ENCODE data around the gene KCNV2.

Gene KCNV2

GRCh38 chr9:2767800-2768677, 50.7 kb downstream of the KCNV2 start:
- Histone ChIP-seq H4K20me1 (ENCODE audit: insufficient read depth, low read length) (no peaks in the 10 kb centered on the region), H3K27me3 (replicated peaks; ENCODE audit: insufficient read depth, low read length) (no peaks in the 10 kb centered on the region), H3K4me2 (ENCODE audit: low read depth, low read length) (no peak overlapping the region), H2AFZ (ENCODE audit: low read length) (no peak overlapping the region), H3K79me2 (ENCODE audit: low read length) (no peaks in the 10 kb centered on the region), H3K9ac (ENCODE audit: low read length) (no peak overlapping the region), H3K36me3 (replicated peaks; ENCODE audit: insufficient read depth, low read length) (peaks cover 4% of the 10 kb centered on the region; the same call in 1 of the 2 replicates), H3K27ac (ENCODE audit: low read length) (no peak overlapping the region), H3K4me3 (ENCODE audit: low read length) (no peak overlapping the region), H3F3A (ENCODE audit: insufficient read depth, low read length) (no peaks in the 10 kb centered on the region), H3K9me3 (replicated peaks; ENCODE audit: insufficient read depth, low read length) (no peaks in the 10 kb centered on the region), H3K4me1 (ENCODE audit: low read length) (no peaks in the 10 kb centered on the region), H3K9me2 (replicated peaks; ENCODE audit: insufficient read depth, low read length) (no peaks in the 10 kb centered on the region)
- TF ChIP-seq CTCF (IDR thresholded peaks at IDR 0.05; ENCODE audit: low read length) = no peak
- no peak for TF ChIP-seq EZH2 (optimal IDR thresholded peaks at IDR 0.05; ENCODE audit: low read depth, low read length)
- TF ChIP-seq EZH2phosphoT487 (IDR thresholded peaks at IDR 0.05; ENCODE audit: low read length) = no peak
- no peak for DNase-seq

- Histone ChIP-seq H3K27ac (ENCODE audit: low read length) (no peak overlapping the region), H3F3A (ENCODE audit: insufficient read depth, low read length) (no peaks in the 10 kb centered on the region)
These were observed 53.8 kb downstream of the KCNV2 start for GRCh38 chr9:2771087-2771486.

GRCh38 chr9:2771661-2772060, 54.4 kb downstream of the KCNV2 start:
- TF ChIP-seq EZH2 (optimal IDR thresholded peaks at IDR 0.05; ENCODE audit: low read depth, low read length) (no peak), EZH2phosphoT487 (IDR thresholded peaks at IDR 0.05; ENCODE audit: low read length) (no peak), CTCF (IDR thresholded peaks at IDR 0.05; ENCODE audit: low read length) (no peak)
- H3K27me3 ChIP-seq (replicated peaks; ENCODE audit: insufficient read depth, low read length) = no peaks in the 10 kb centered on the region
- no peaks in the 10 kb centered on the region for H4K20me1 ChIP-seq (ENCODE audit: insufficient read depth, low read length)
- H3K27ac ChIP-seq (ENCODE audit: low read length) = no peak overlapping the region
- no peak overlapping the region for H2AFZ ChIP-seq (ENCODE audit: low read length)
- H3K36me3 ChIP-seq (replicated peaks; ENCODE audit: insufficient read depth, low read length) = peaks cover 4% of the 10 kb centered on the region; the same call in 1 of the 2 replicates
- H3K4me2 ChIP-seq (ENCODE audit: low read depth, low read length) = no peak overlapping the region
- H3K4me3 ChIP-seq (ENCODE audit: low read length) = no peak overlapping the region
- H3K9me2 ChIP-seq (replicated peaks; ENCODE audit: insufficient read depth, low read length) = no peaks in the 10 kb centered on the region
- no peaks in the 10 kb centered on the region for H3K4me1 ChIP-seq (ENCODE audit: low read length)
- DNase-seq = no peak
- no peaks in the 10 kb centered on the region for H3F3A ChIP-seq (ENCODE audit: insufficient read depth, low read length)
- no peak overlapping the region for H3K9ac ChIP-seq (ENCODE audit: low read length)
- no peaks in the 10 kb centered on the region for H3K9me3 ChIP-seq (replicated peaks; ENCODE audit: insufficient read depth, low read length)
- H3K79me2 ChIP-seq (ENCODE audit: low read length) = peaks cover 5% of the 10 kb centered on the region; the same call in 1 of the 2 replicates

More at GRCh38 chr9:2771087-2771486, 53.8 kb downstream of the KCNV2 start:
- no peak overlapping the region for H2AFZ ChIP-seq (ENCODE audit: low read length)
- no peaks in the 10 kb centered on the region for H3K4me1 ChIP-seq (ENCODE audit: low read length)
- H3K79me2 ChIP-seq (ENCODE audit: low read length) = peaks cover 4% of the 10 kb centered on the region; the same call in 1 of the 2 replicates
- H3K4me2 ChIP-seq (ENCODE audit: low read depth, low read length) = no peak overlapping the region
- no peak for DNase-seq
- no peaks in the 10 kb centered on the region for H3K27me3 ChIP-seq (replicated peaks; ENCODE audit: insufficient read depth, low read length)
- H3K36me3 ChIP-seq (replicated peaks; ENCODE audit: insufficient read depth, low read length) = peaks cover 4% of the 10 kb centered on the region; the same call in 1 of the 2 replicates
- H3K9ac ChIP-seq (ENCODE audit: low read length) = no peak overlapping the region
- no peak overlapping the region for H3K4me3 ChIP-seq (ENCODE audit: low read length)
- H3K9me3 ChIP-seq (replicated peaks; ENCODE audit: insufficient read depth, low read length) = no peaks in the 10 kb centered on the region
- no peaks in the 10 kb centered on the region for H4K20me1 ChIP-seq (ENCODE audit: insufficient read depth, low read length)
- no peak for TF ChIP-seq CTCF (IDR thresholded peaks at IDR 0.05; ENCODE audit: low read length)
- TF ChIP-seq EZH2 (optimal IDR thresholded peaks at IDR 0.05; ENCODE audit: low read depth, low read length) = no peak
- TF ChIP-seq EZH2phosphoT487 (IDR thresholded peaks at IDR 0.05; ENCODE audit: low read length) = no peak
- H3K9me2 ChIP-seq (replicated peaks; ENCODE audit: insufficient read depth, low read length) = no peaks in the 10 kb centered on the region
